ENCODE measurements around the gene SMPDL3A. TPM values are rescaled to one million over a fixed set of nuclear protein-coding genes. Genes with fewer than 3 reads are reported as not detected.

SMPDL3A gene
- total and polyA plus RNA-seq, 2 donors (not counting 3 experiments of a cell fraction or from before 2014, with no cell fraction given) = 4.1 to 4.2 TPM

DNA sequence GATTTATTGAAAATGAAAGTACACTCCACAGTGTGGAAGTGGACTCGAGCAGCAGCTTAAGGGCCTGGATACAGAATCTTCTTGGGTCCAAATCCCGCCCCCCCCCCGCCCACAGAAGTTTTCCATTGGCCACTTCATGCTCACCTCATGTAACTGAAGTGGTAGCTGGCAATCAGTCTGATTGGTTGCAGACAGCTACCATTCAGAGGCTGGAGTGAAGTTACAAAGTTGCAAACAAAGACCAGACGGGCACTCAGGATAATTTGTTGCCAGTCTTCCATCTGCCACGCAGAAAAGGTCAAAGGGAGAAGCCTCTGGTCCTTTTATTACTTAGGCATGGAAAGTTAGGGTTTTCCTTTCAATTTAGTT is 35.4 kb upstream of the SMPDL3A start:
- TF ChIP-seq, protein P1, sequence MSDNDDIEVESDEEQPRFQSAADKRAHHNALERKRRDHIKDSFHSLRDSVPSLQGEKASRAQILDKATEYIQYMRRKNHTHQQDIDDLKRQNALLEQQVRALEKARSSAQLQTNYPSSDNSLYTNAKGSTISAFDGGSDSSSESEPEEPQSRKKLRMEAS (IDR thresholded peaks at IDR 0.05; ENCODE audit: insufficient read depth, insufficient read length) = no peak
- no peak for TF ChIP-seq FOS (IDR thresholded peaks at IDR 0.05; ENCODE audit: borderline replicate concordance, insufficient read depth, low read length)
- TF ChIP-seq MYC (IDR thresholded peaks at IDR 0.05; ENCODE audit: low read depth, low read length) = no peak
- TF ChIP-seq POLR2AphosphoS5 (IDR thresholded peaks at IDR 0.05; ENCODE audit: insufficient read depth, low read depth, low read length) = no peak
- no peak for TF ChIP-seq GATA2 (IDR thresholded peaks at IDR 0.05; ENCODE audit: insufficient read depth, insufficient read length, low read depth, low read length)
- no peak for TF ChIP-seq JUN (IDR thresholded peaks at IDR 0.05; ENCODE audit: borderline replicate concordance, insufficient read depth, insufficient read length, low read depth)
- TF ChIP-seq, protein P2, sequence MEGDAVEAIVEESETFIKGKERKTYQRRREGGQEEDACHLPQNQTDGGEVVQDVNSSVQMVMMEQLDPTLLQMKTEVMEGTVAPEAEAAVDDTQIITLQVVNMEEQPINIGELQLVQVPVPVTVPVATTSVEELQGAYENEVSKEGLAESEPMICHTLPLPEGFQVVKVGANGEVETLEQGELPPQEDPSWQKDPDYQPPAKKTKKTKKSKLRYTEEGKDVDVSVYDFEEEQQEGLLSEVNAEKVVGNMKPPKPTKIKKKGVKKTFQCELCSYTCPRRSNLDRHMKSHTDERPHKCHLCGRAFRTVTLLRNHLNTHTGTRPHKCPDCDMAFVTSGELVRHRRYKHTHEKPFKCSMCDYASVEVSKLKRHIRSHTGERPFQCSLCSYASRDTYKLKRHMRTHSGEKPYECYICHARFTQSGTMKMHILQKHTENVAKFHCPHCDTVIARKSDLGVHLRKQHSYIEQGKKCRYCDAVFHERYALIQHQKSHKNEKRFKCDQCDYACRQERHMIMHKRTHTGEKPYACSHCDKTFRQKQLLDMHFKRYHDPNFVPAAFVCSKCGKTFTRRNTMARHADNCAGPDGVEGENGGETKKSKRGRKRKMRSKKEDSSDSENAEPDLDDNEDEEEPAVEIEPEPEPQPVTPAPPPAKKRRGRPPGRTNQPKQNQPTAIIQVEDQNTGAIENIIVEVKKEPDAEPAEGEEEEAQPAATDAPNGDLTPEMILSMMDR (IDR thresholded peaks at IDR 0.05; ENCODE audit: extremely low read depth in 1 of 2, insufficient read depth in 1 of 2, low read depth in 1 of 2, low read length in 2 of 2) = no peak
- no peak for TF ChIP-seq EZH2 (IDR thresholded peaks at IDR 0.05; ENCODE audit: borderline replicate concordance, low read depth, low read length, severe bottlenecking)
- TF ChIP-seq POLR2A (IDR thresholded peaks at IDR 0.05; ENCODE audit: low read depth, low read length) = no peak
- intact Hi-C loops (cut with micrococcal nuclease) = no loop called here
- no peaks in the 10 kb centered on the region for H3K79me2 ChIP-seq (ENCODE audit: control insufficient read depth, insufficient read depth, low read length)
- no peak overlapping the region for H3K4me2 ChIP-seq (ENCODE audit: insufficient read depth, low read length)
- ChIA-PET POLR2A (no interaction called here), CTCF (interaction anchor here (0.7 kb wide), 1 partner anchor 23 kb away, joined by 3 read pairs; no protein-coding TSS in a partner anchor)
- no peak overlapping the region for H3K9ac ChIP-seq (replicated peaks; ENCODE audit: extremely low read depth, insufficient read depth, low read length)
- BruUV-seq (replicated peaks) = no TSS peak
- dilution Hi-C loops (cut with MboI; ENCODE audit: extremely low pct_ligation_motif_present, low sequenced_read_pairs) = no loop called here
- no peak overlapping the region for H3K27ac ChIP-seq (ENCODE audit: insufficient read depth, low read depth, low read length)
- no peaks in the 10 kb centered on the region for H3K9me3 ChIP-seq (replicated peaks; ENCODE audit: control insufficient read depth, insufficient read depth, low read length)
- no peaks in the 10 kb centered on the region for H3K4me1 ChIP-seq (ENCODE audit: control insufficient read depth, extremely low read depth, insufficient read depth, low read length)
- peaks cover 0 to 3% of the 10 kb centered on the region in 2 experiments for H3K27me3 ChIP-seq (ENCODE audit: control insufficient read depth in 2 of 2, insufficient read depth in 2 of 2, low read length in 2 of 2)
- FAIRE-seq (no peak), DNase-seq (ENCODE audit: low read depth, low spot score) (no peak)
- no peak overlapping the region for H2AFZ ChIP-seq (ENCODE audit: low read depth, low read length)
- no peaks in the 10 kb centered on the region for H3K36me3 ChIP-seq (ENCODE audit: control insufficient read depth in 2 of 2, extremely low read depth in 1 of 2, insufficient read depth in 2 of 2, low read length in 2 of 2)
- H3K9me1 ChIP-seq (replicated peaks; ENCODE audit: control insufficient read depth, extremely low read depth, insufficient read depth, low read length) = no peaks in the 10 kb centered on the region
- no peak overlapping the region for H3K4me3 ChIP-seq (replicated peaks in 1 of 3; ENCODE audit: insufficient read depth in 1 of 3, low read depth in 1 of 3, low read length in 3 of 3)
- H4K20me1 ChIP-seq (replicated peaks; ENCODE audit: control insufficient read depth, extremely low read depth, insufficient read depth, low read length) = no peaks in the 10 kb centered on the region

Measured in endothelial cell of umbilical vein (primary cell).